HCT116 (cell line): ENCODE measurements around the gene TMEM91. TPM values are rescaled to one million over a fixed set of nuclear protein-coding genes. Genes with fewer than 3 reads are reported as not detected.

ENCODE experiments used
- ATAC-seq: fragments of 200-7000 bp; cut with Tn5 transposase; 2 replicates; pipeline ENCODE4 v1.9.1; 2020; ENCODE audit warnings: mild to moderate bottlenecking, moderate library complexity
- BruUV-seq: library from RNA; stranded (reverse); fragments of 400-500 nt; replicated peaks from 2 replicates; lab custom pipeline; 2021; lab: Mats Ljungman, UMichigan
- CTCF ChIA-PET: fragments of 300-600 bp; sonication (Branson Sonifier 250); formaldehyde crosslinking; loops from one replicate; lab custom pipeline; 2021; ENCODE audit warnings: antibody characterized with exemption; lab: Charles Lee
- POLR2A ChIA-PET: fragments of 300-600, 350-600 bp; sonication (Branson Sonifier 250); formaldehyde crosslinking; loops from one replicate; lab custom pipeline; 2021; ENCODE audit warnings: antibody characterized with exemption; lab: Charles Lee
- RAD21 ChIA-PET, 2 experiments: fragments of 300-600 bp; sonication (Branson Sonifier 250); formaldehyde crosslinking; loops; one replicate each; lab custom pipeline; 2023; ENCODE audit warnings: low total read pairs in 2 of 2; ENCODE audit not compliant: uncharacterized antibody in 2 of 2, unreplicated experiment in 2 of 2, low non-redundant PET in 1 of 2; lab: Charles Lee
- DNase-seq: peaks from one replicate; pipeline ENCODE4 v3.0.0-alpha.2; 2010; ENCODE audit warnings: low read depth, low spot score
- H2AFZ ChIP-seq: fragments of 200-600 bp; shearing (Covaris generic), sonication (generic); 2 replicates; pipeline ENCODE4 v1.6.1; 2017; ENCODE audit warnings: low read depth, mixed run types, mixed read lengths, antibody characterized with exemption, low read length; ENCODE audit not compliant: poor library complexity, severe bottlenecking
- H3K27ac ChIP-seq: 2 replicates; pipeline ENCODE4 v1.5.1; 2012; ENCODE audit warnings: low read depth, low read length
- H3K27me3 ChIP-seq: fragments of 200-600 bp; sonication (generic); 2 replicates; pipeline ENCODE4 v1.6.1; 2016; ENCODE audit warnings: mixed run types, low read length, mixed read lengths; ENCODE audit not compliant: insufficient read depth
- H3K36me3 ChIP-seq, 2 experiments: fragments of 200-500 bp in 1 of 2; fragments of 200-600 bp in 1 of 2; sonication (Bioruptor generic) in 1 of 2; sonication (generic) in 1 of 2; 2 replicates each; pipeline versions ENCODE4 v1.5.1 to v1.6.1; 2014 to 2016; ENCODE audit warnings: low read length in 2 of 2, inconsistent platforms in 1 of 2, mixed read lengths in 1 of 2, mixed run types in 1 of 2; ENCODE audit not compliant: insufficient read depth in 2 of 2, control insufficient read depth in 1 of 2
- H3K4me1 ChIP-seq, 2 experiments: fragments of 200-600 bp in 1 of 2; sonication (generic) in 1 of 2; 2 replicates each; pipeline versions ENCODE4 v1.5.1 to v1.6.1; 2012 to 2017; ENCODE audit warnings: low read length in 2 of 2, inconsistent platforms in 1 of 2, mild to moderate bottlenecking in 1 of 2, mixed read lengths in 1 of 2, mixed run types in 1 of 2, moderate library complexity in 1 of 2; ENCODE audit not compliant: insufficient read depth in 2 of 2, control insufficient read depth in 1 of 2
- H3K4me2 ChIP-seq: fragments of 200-600 bp; sonication (generic); 2 replicates; pipeline ENCODE4 v1.6.1; 2017; ENCODE audit warnings: mixed run types, low read length, mixed read lengths
- H3K4me3 ChIP-seq, 2 experiments: fragments of 200-600 bp in 1 of 2; sonication (generic) in 1 of 2; replicated peaks in 1 of 2; 2 replicates each; pipeline ENCODE4 v1.5.1; 2011 to 2016; ENCODE audit warnings: low read length in 2 of 2, control low read depth in 1 of 2, low read depth in 1 of 2, mild to moderate bottlenecking in 1 of 2, mixed read lengths in 1 of 2, mixed run types in 1 of 2
- H3K79me2 ChIP-seq: fragments of 200-600 bp; sonication (generic); 2 replicates; pipeline ENCODE4 v1.6.1; 2017; ENCODE audit warnings: mild to moderate bottlenecking, mixed run types, low read length, moderate library complexity, mixed read lengths; ENCODE audit not compliant: insufficient read depth
- H3K9ac ChIP-seq: fragments of 200-600 bp; sonication (generic); 2 replicates; pipeline ENCODE4 v1.6.1; 2016; ENCODE audit warnings: low read length, mixed read lengths
- H3K9me2 ChIP-seq: fragments of 200-600 bp; sonication (generic), shearing (Covaris generic); 2 replicates; pipeline ENCODE4 v1.6.1; 2017; ENCODE audit warnings: mixed run types, mild to moderate bottlenecking, moderate library complexity; ENCODE audit not compliant: insufficient read depth
- H3K9me3 ChIP-seq, 2 experiments: fragments of 200-500 bp in 1 of 2; fragments of 200-600 bp in 1 of 2; sonication (Bioruptor generic) in 1 of 2; sonication (generic) in 1 of 2; 2 replicates each; pipeline ENCODE4 v1.6.1; 2014 to 2017; ENCODE audit warnings: low read length in 2 of 2, mixed read lengths in 2 of 2, inconsistent platforms in 1 of 2, low read depth in 1 of 2, mild to moderate bottlenecking in 1 of 2, mixed run types in 1 of 2, moderate library complexity in 1 of 2; ENCODE audit not compliant: control insufficient read depth in 1 of 2, insufficient read depth in 1 of 2
- H4K20me1 ChIP-seq: fragments of 200-600 bp; sonication (generic), shearing (Covaris generic); 2 replicates; pipeline ENCODE4 v1.6.1; 2017; ENCODE audit warnings: mixed run types, mild to moderate bottlenecking, moderate library complexity; ENCODE audit not compliant: insufficient read depth
- CBX3 ChIP-seq: IDR thresholded peaks from 2 replicates; pipeline ENCODE4 v1.6.1; 2012; ENCODE audit warnings: low read depth
- CEBPB ChIP-seq: IDR thresholded peaks from 2 replicates; pipeline ENCODE4 v1.6.1; 2012; ENCODE audit warnings: low read depth
- EGR1 ChIP-seq: IDR thresholded peaks from 2 replicates; pipeline ENCODE4 v1.6.1; 2012; ENCODE audit warnings: low read depth
- ELF1 ChIP-seq: IDR thresholded peaks from 2 replicates; pipeline ENCODE4 v1.6.1; 2012; ENCODE audit warnings: low read depth, borderline replicate concordance
- EZH2phosphoT487 ChIP-seq: fragments of 200-600 bp; IDR thresholded peaks from 2 replicates; pipeline ENCODE4 v1.6.1; 2018; ENCODE audit warnings: antibody characterized with exemption, borderline replicate concordance
- JUND ChIP-seq: IDR thresholded peaks from 2 replicates; pipeline ENCODE4 v1.6.1; 2012
- POLR2A ChIP-seq: IDR thresholded peaks from 2 replicates; pipeline ENCODE4 v1.7.0; 2011; ENCODE audit warnings: borderline replicate concordance; ENCODE audit not compliant: insufficient read depth, insufficient read length; ENCODE audit errors: extremely low read depth
- POLR2AphosphoS5 ChIP-seq: IDR thresholded peaks from 2 replicates; pipeline ENCODE4 v1.6.1; 2011; ENCODE audit warnings: mild to moderate bottlenecking, low read depth, low read length, moderate library complexity
- RAD21 ChIP-seq: IDR thresholded peaks from 2 replicates; pipeline ENCODE4 v1.6.1; 2012; ENCODE audit warnings: low read depth, mild to moderate bottlenecking
- SIN3A ChIP-seq: IDR thresholded peaks from 2 replicates; pipeline ENCODE4 v1.6.1; 2012; ENCODE audit warnings: low read depth
- SP1 ChIP-seq: IDR thresholded peaks from 2 replicates; pipeline ENCODE4 v1.6.1; 2012; ENCODE audit warnings: low read depth
- SRF ChIP-seq: IDR thresholded peaks from 2 replicates; pipeline ENCODE4 v1.6.1; 2012; ENCODE audit warnings: low read depth
- YY1 ChIP-seq: IDR thresholded peaks from 2 replicates; pipeline ENCODE4 v1.6.1; 2011; ENCODE audit warnings: low read length, low read depth, moderate library complexity, mild to moderate bottlenecking; ENCODE audit not compliant: insufficient replicate concordance; ENCODE audit errors: extremely low read depth
- ZFX ChIP-seq: fragments of 450-650 bp; IDR thresholded peaks from 2 replicates; pipeline ENCODE4 v1.6.1; 2017
- ZNF274 ChIP-seq: fragments of 200-500 bp; sonication (Bioruptor generic); IDR thresholded peaks from 2 replicates; pipeline ENCODE4 v1.6.1; 2014; ENCODE audit warnings: mild to moderate bottlenecking, low read depth, low read length, inconsistent platforms
- intact Hi-C: fragments of 100-400 bp; cut with micrococcal nuclease; formaldehyde crosslinking; loops from 2 replicates; pipeline ENCODE4 v1.10.0; 2022
- total RNA-seq: library from RNA; stranded (reverse); gene quantifications from one replicate; pipeline ENCODE4 v1.2.1, GENCODE V29; 2021; ENCODE audit not compliant: unreplicated experiment
- TF ChIP-seq, protein P1 (sequence below): IDR thresholded peaks from 2 replicates; pipeline ENCODE4 v1.6.1; 2012

Gene TMEM91
- total RNA-seq, 1 experiment from 2014 or later, result 4.4 TPM

DNA sequence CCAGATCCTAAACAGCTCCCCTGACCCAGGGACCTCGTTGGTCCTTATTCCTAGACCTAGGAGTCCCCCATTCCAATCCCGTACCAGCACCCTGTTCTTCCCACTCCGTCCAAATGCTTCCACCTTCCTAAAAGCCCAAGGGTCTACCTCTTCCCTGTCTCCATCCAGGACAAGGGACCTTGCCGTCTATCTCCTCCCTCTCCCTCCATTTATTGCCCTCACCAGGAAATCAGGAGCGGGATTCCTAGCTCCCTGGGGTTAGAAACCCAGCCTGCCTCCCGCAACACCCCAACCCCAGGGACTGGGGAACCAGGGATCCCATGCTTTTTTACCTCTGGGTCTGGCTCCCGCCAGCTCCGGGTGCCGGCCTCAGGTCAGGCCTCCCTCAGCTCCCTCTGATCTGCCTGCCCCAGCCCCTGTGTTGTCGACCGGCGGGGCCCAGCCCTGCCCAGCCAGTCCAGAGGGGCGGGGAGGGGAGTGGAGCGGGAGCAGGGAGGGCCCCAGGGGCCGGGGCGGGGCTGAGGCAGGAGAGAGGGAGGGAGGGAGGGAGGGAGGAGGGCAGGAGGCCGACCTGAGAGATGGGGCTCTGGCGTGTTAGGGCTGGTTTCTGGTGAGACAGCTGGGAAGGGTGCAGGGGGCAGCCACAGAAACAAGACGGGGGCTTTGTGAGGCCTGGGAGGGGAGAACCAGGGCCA is 50.8 kb downstream of the TMEM91 start, which contains the start of gene B3GNT8:
Gene B3GNT8, minus strand, starts transcription at position 423 of the 695 bp plus-strand sequence. CDS start 596 bp downstream, outside the sequence.
- ATAC-seq, result peak; percentile 68

DNA sequence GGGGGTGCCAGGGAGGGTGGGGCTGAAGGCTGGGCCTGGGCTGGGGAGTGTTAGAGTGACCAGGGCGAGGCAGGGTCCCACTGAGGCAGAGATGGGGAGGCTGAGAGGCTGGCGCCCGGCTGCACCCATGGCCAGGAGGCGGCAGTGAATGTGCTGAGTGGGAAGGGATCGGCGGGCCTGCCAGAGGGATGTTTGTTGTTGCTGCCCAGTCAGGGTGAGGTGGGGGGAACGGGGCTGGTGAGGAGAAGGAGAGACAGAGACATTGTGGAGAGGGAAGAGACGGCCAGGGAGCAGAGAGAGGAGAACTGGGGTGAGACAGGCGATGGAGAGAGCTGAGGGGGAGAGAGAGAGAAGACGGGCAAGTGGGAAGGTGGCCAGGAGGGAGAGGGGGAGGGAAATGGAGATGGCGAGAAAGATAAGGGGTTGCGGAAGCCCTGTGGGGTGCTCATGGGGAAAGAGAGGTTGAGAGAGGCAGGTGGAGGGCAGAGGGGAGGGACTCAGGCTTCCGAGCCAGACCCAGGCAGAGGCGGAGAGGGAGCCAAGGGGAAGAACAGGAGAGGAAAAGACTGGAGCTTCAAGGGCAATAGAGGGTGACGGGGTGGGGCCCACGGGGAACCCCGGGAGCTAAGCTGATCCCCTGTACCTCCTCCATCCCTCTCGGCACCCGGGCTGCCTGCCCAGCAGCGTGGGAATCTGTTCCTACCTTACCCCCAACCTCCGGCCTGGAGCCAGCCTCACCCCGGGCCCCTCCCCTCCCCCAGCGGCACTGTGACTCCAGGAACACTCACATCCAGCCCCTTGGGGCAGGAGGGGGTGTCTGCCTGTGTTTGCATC is 51.5 kb downstream of the TMEM91 start:
- no peak for ATAC-seq
- Histone ChIP-seq H2AFZ (no peak overlapping the region), H4K20me1 (no peaks in the 10 kb centered on the region), H3K9me3 (no peaks in the 10 kb centered on the region), H3K27me3 (no peaks in the 10 kb centered on the region)
- RAD21 ChIA-PET, result no interaction called here
- no TSS peak for BruUV-seq
- TF ChIP-seq YY1 (no peak), ELF1 (no peak), RAD21 (no peak), POLR2A (no peak), SP1 (no peak), ZFX (no peak), CBX3 (no peak), CEBPB (no peak), SRF (no peak), POLR2AphosphoS5 (no peak), JUND (no peak), SIN3A (no peak), EZH2phosphoT487 (no peak)
- TF ChIP-seq, protein P1, sequence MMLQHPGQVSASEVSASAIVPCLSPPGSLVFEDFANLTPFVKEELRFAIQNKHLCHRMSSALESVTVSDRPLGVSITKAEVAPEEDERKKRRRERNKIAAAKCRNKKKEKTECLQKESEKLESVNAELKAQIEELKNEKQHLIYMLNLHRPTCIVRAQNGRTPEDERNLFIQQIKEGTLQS, result no peak
- TF ChIP-seq, all 23 proteins: peak for 0
- DNase-seq, result no peak
- no peak overlapping the region for H3K27ac ChIP-seq
- H3K79me2 ChIP-seq, result no peaks in the 10 kb centered on the region
- H3K9ac ChIP-seq, result no peak overlapping the region
- ChIA-PET CTCF (no interaction called here), POLR2A (interaction anchor here (1.5 kb wide), 1 partner anchor 10 kb away, joined by 4 read pairs; no protein-coding TSS in a partner anchor)
- H3K36me3 ChIP-seq, result peaks cover 0 to 12% of the 10 kb centered on the region in 2 experiments; a peak in 2 of 4 replicates
- H3K9me2 ChIP-seq, result no peaks in the 10 kb centered on the region
- H3K4me3 ChIP-seq, result no peak overlapping the region
- H3K4me2 ChIP-seq, result no peak overlapping the region
- H3K4me1 ChIP-seq, result peaks cover 0 to 5% of the 10 kb centered on the region in 2 experiments; a peak in 2 of 4 replicates
- intact Hi-C loops, result no loop called here

More for the DNA sequence above, 50.8 kb downstream of the TMEM91 start, which contains the start of gene B3GNT8:
- H3K4me1 ChIP-seq, result peaks cover 0 to 5% of the 10 kb centered on the region in 2 experiments; a peak in 2 of 4 replicates
- H3K4me2 ChIP-seq, result no peak within 1 kb of the TSS
- no peaks in the 10 kb centered on the region for H4K20me1 ChIP-seq
- H3K27ac ChIP-seq, result no peak within 1 kb of the TSS
- ChIA-PET RAD21 (no interaction called here), POLR2A (no interaction called here), CTCF (no interaction called here)
- H3K27me3 ChIP-seq, result no peaks in the 10 kb centered on the region
- intact Hi-C loops, result no loop called here
- H3K9me2 ChIP-seq, result no peaks in the 10 kb centered on the region
- no peak within 1 kb of the TSS for H2AFZ ChIP-seq
- H3K79me2 ChIP-seq, result no peaks in the 10 kb centered on the region
- TF ChIP-seq SP1 (no peak), RAD21 (no peak), SIN3A (no peak), ZNF274 (no peak), POLR2AphosphoS5 (no peak), EGR1 (no peak)
- TF ChIP-seq, protein P1, result no peak
- H3K9ac ChIP-seq, result no peak within 1 kb of the TSS
- no peak within 1 kb of the TSS for H3K4me3 ChIP-seq
- H3K36me3 ChIP-seq, result peaks cover 0 to 6% of the 10 kb centered on the region in 2 experiments; a peak in 2 of 4 replicates
- no peak for DNase-seq
- H3K9me3 ChIP-seq, result no peaks in the 10 kb centered on the region
- BruUV-seq, result no TSS peak
